Vein endothelial cell (primary cell): ENCODE results near the gene RGSL1. TPM values are rescaled to one million over a fixed set of nuclear protein-coding genes. Genes with fewer than 3 reads are reported as not detected.

Source experiments
- small RNA-seq: library from RNA; depleted of rRNA; stranded (forward); fragments of <200 nt; gene quantifications from one replicate; pipeline ENCODE3, GENCODE V24; 2012
- total RNA-seq: library from RNA; depleted of rRNA; stranded (reverse); fragments of >200 nt; gene quantifications from 2 replicates; pipeline ENCODE4 v1.2.3, GENCODE V29; 2012

The RGSL1 gene
- 0.65 TPM in 1 of 2 replicates, not detected in the other for total RNA-seq

GRCh38 chr1:182450087-182450486 is at the start of gene RGSL1:
Gene RGSL1, plus strand, starts transcription at chr1:182450146. Its CDS starts 20 bp downstream, at chr1:182450166.

GRCh38 chr1:182400567-182400966 is 49.4 kb upstream of the RGSL1 start, which contains the start of gene TEDDM1:
Gene TEDDM1, minus strand, starts transcription at chr1:182400667. Its CDS starts 182 bp downstream, at chr1:182400485.

GRCh38 chr1:182588500-182589396 is 138.8 kb downstream of the RGSL1 start, which contains the start of gene RNASEL:
Gene RNASEL, minus strand, starts transcription at chr1:182589256. Its CDS starts 2,450 bp downstream, at chr1:182586806.

GRCh38 chr1:182604175-182605164 is 154.5 kb downstream of the RGSL1 start, which contains the start of gene RGS16:
Gene RGS16, minus strand, starts transcription at chr1:182604389. Its CDS starts 130 bp downstream, at chr1:182604259.

Small RNAs within 50 kb of the gene (small RNA-seq; reads per million reads assigned to genes)
- not detected for gene RF00017

Other genes with a start within 250 kb of the RGSL1 start
- 294 and 295 TPM in 2 replicates for gene GLUL, start 58.4 kb upstream of the RGSL1 start, total RNA-seq
- gene TEDDM1, start 49.5 kb upstream of the RGSL1 start, total RNA-seq, result not detected in 2 replicates
- gene RNASEL, start 139.1 kb downstream of the RGSL1 start, total RNA-seq, result 1.3 and 1.7 TPM in 2 replicates
- gene RGS16, start 154.2 kb downstream of the RGSL1 start, total RNA-seq, result 0.19 and 0.33 TPM in 2 replicates
- gene RGS8, start 234.4 kb downstream of the RGSL1 start, total RNA-seq, result not detected in 2 replicates